Endothelial cell of umbilical vein (primary cell): ENCODE measurements around the gene ADAMTS6.

Experiments
- CTCF ChIP-seq, 2 donors: IDR thresholded peaks; 1 replicate in 1 of 2; 2 replicates in 1 of 2; pipeline ENCODE4 v1.5.1; 2011; ENCODE audit warnings: low read length in 2 of 2, mild to moderate bottlenecking in 2 of 2, moderate library complexity in 2 of 2, control low read depth in 1 of 2, inconsistent platforms in 1 of 2, low read depth in 1 of 2; ENCODE audit not compliant: insufficient read depth in 1 of 2; ENCODE audit errors: extremely low read depth in 1 of 2
- EZH2 ChIP-seq: IDR thresholded peaks from 2 replicates; pipeline ENCODE4 v1.6.1; 2012; ENCODE audit warnings: borderline replicate concordance, low read depth, mild to moderate bottlenecking, moderate library complexity, low read length, inconsistent platforms; ENCODE audit not compliant: severe bottlenecking
- FOS ChIP-seq: IDR thresholded peaks from 2 replicates; pipeline ENCODE4 v1.6.1; 2011; ENCODE audit warnings: mild to moderate bottlenecking, low read length, moderate library complexity, borderline replicate concordance; ENCODE audit not compliant: insufficient read depth
- JUN ChIP-seq: IDR thresholded peaks from 2 replicates; pipeline ENCODE4 v1.6.1; 2011; ENCODE audit warnings: borderline replicate concordance, low read depth; ENCODE audit not compliant: insufficient read length, insufficient read depth
- MAX ChIP-seq: IDR thresholded peaks from 2 replicates; pipeline ENCODE4 v1.6.1; 2011; ENCODE audit not compliant: insufficient read depth, insufficient read length
- POLR2A ChIP-seq: IDR thresholded peaks from 2 replicates; pipeline ENCODE4 v1.6.1; 2012; ENCODE audit warnings: low read depth, mild to moderate bottlenecking, control low read depth, low read length
- POLR2AphosphoS5 ChIP-seq: IDR thresholded peaks from 2 replicates; pipeline ENCODE4 v1.6.1; 2012; ENCODE audit warnings: low read depth, mild to moderate bottlenecking, control low read depth, low read length, moderate library complexity; ENCODE audit not compliant: insufficient read depth

- TF ChIP-seq CTCF (IDR thresholded peaks at IDR 0.05; ENCODE audit: extremely low read depth in 1 of 2, insufficient read depth in 1 of 2, low read depth in 1 of 2, low read length in 2 of 2) (no peak), POLR2AphosphoS5 (no peak), EZH2 (no peak), POLR2A (no peak), MAX (no peak), FOS (no peak), JUN (no peak)
Observed at GRCh38 chr5:65440456-65440855, 41.3 kb downstream of the ADAMTS6 start.
